Inferior parietal cortex (tissue), 1 donor: ENCODE results near the gene TAGLN2.

Experiments
- DNase-seq: peaks from one replicate; pipeline ENCODE4 v3.0.0-alpha.2; 2016; ENCODE audit errors: extremely low spot score

The TAGLN2 gene

GRCh38 chr1:159873530-159874143 lies 51.7 kb downstream of the TAGLN2 start:
- no peak for DNase-seq

GRCh38 chr1:159872891-159873290 lies 52.4 kb downstream of the TAGLN2 start:
- no peak for DNase-seq

- no peak for DNase-seq
Measured at GRCh38 chr1:159870704-159871103, 54.6 kb downstream of the TAGLN2 start.

GRCh38 chr1:159869607-159870006 lies 55.7 kb downstream of the TAGLN2 start:
- DNase-seq, result no peak

GRCh38 chr1:159869173-159869572 lies 56.1 kb downstream of the TAGLN2 start:
- no peak for DNase-seq

- DNase-seq, result no peak
Measured at GRCh38 chr1:159868766-159869165, 56.5 kb downstream of the TAGLN2 start.
